Erythroblast (primary cell): Measurements from ENCODE around the gene TH.

ENCODE experiments used
- DNase-seq, 2 experiments: peaks; one replicate each; lab custom pipeline; 2025; lab: John Stamatoyannopoulos, UW
- GATA1 ChIP-seq: IDR thresholded peaks from 2 replicates; pipeline ENCODE4 v1.6.1; 2011; ENCODE audit warnings: low read depth, mild to moderate bottlenecking, control low read depth, low read length, moderate library complexity
- POLR2A ChIP-seq: IDR thresholded peaks from 2 replicates; pipeline ENCODE4 v1.6.1; 2011; ENCODE audit warnings: mild to moderate bottlenecking, low read length

Gene TH

GRCh38 chr11:2203440-2204259 is 32.0 kb upstream of the TH start:
- no peak for TF ChIP-seq GATA1
- no peak for TF ChIP-seq POLR2A
- DNase-seq, result no peak

- TF ChIP-seq POLR2A (no peak), GATA1 (no peak)
- no peak for DNase-seq
Observed at GRCh38 chr11:2202900-2203439, 31.4 kb upstream of the TH start.

- TF ChIP-seq POLR2A, result no peak
- no peak for TF ChIP-seq GATA1
- no peak for DNase-seq
Observed at GRCh38 chr11:2202071-2202899, 30.7 kb upstream of the TH start.

- no peak for DNase-seq
- TF ChIP-seq GATA1 (no peak), POLR2A (no peak)
Observed at GRCh38 chr11:2201542-2201941, 29.9 kb upstream of the TH start.

- no peak for DNase-seq
- TF ChIP-seq GATA1 (no peak), POLR2A (no peak)
Observed at GRCh38 chr11:2200957-2201519, 29.4 kb upstream of the TH start.

GRCh38 chr11:2200536-2200935 is 28.9 kb upstream of the TH start:
- DNase-seq, result no peak
- TF ChIP-seq POLR2A (no peak), GATA1 (no peak)

- TF ChIP-seq POLR2A (no peak), GATA1 (no peak)
- DNase-seq, result no peak
Observed at GRCh38 chr11:2199466-2200341, 28.1 kb upstream of the TH start.

GRCh38 chr11:2198621-2199365 is 27.2 kb upstream of the TH start:
- TF ChIP-seq POLR2A (no peak), GATA1 (no peak)
- DNase-seq, result no peak

- no peak for DNase-seq
- no peak for TF ChIP-seq GATA1
- TF ChIP-seq POLR2A, result no peak
Observed at GRCh38 chr11:2197771-2198520, 26.3 kb upstream of the TH start.

- no peak for TF ChIP-seq GATA1
- TF ChIP-seq POLR2A, result no peak
- DNase-seq, result peak; percentile 71 to 82
Observed at GRCh38 chr11:2196970-2197770, 25.6 kb upstream of the TH start.

GRCh38 chr11:2195756-2196088 is 24.1 kb upstream of the TH start:
- DNase-seq, result no peak
- TF ChIP-seq GATA1 (no peak), POLR2A (no peak)
